UCSD-AML1 (cell line): ENCODE data around the gene PGLYRP3.
"Not testable (repeated sequence)": the region's sequence is repeated elsewhere in the genome, so short reads cannot be mapped to it uniquely, and the experiment has no call there.

ENCODE experiments used
- DNase-seq: peaks from one replicate; lab custom pipeline; 2025; ENCODE audit not compliant: unreplicated experiment; lab: John Stamatoyannopoulos, UW

PGLYRP3 gene

DNA sequence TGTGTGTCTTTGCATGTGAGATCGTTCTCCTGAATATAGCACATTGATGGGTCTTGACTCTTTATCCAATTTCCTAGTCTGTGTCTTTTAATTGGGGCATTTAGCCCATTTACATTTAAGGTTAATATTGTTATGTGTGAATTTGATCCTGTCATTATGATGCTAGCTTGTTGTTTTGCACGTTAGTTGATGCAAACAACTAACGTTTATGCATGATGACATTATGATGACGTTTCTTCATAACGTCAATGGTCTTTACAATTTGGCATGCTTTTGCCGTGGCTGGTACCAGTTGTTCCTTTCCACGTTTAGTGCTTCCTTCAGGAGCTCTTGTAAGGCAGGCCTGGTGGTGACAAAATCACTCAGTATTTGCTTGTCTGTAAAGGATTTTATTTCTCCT is 5.4 kb upstream of the PGLYRP3 start:
- not testable (repeated sequence) for DNase-seq

GRCh38 chr1:153316013-153316412 is 3.3 kb upstream of the PGLYRP3 start:
- not testable (repeated sequence) for DNase-seq

DNA sequence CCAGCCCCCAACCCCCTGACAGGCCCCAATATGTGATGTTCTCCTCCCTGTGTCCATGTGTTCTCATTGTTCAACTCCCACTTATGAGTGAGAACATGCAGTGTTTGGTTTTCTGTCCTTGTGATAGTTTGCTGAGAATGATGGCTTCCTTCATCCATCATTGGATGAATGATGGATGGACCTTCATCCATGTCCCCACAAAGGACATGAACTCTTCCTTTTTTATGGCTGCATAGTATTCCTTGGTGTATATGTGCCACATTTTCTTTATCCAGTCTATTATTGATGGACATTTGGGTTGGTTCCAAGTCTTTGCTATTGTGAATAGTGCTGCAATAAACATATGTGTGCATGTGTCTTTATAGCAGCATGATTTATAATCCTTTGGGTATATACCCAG is 1.6 kb upstream of the PGLYRP3 start:
- not testable (repeated sequence) for DNase-seq

DNA sequence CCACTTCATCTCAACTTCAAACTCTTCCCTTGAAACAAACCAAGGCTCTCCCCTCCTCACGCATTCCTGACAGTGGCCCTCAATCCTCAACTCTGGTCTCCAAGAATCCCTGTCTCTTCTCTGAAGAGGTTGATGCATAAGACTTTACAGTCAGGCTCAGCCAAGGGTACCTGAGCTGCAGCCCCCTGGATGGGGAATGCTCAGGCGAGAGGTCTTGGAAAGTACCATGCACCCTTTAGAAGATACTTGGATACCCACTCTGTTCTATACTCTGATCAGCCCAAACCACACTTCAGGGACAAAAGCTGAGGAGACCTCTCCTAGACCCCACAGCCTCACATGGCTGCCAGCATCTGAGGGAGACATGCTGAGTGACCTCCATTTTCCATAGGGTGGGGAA is 536 bp upstream of the PGLYRP3 start:
- DNase-seq: no peak

DNA sequence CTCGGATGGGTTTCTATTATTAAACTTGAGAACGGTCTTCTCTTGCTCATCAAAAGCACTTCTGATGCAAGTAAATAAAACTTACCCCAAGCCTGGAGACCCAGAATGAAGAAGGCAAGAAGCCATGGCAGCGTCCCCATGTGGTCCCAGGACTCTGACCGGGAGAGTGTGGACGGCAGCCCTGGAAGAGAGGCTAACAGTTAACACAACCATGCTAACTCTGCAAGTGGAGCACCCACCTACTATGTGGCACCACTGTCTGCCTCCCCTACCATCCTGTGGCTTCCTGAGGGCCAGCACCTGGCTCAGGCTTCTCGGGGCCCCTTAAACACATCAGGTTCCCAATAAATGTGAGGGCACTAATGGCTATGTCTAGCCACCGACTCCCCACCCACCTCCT is 2.2 kb downstream of the PGLYRP3 start:
- no peak for DNase-seq

GRCh38 chr1:153309441-153309840 is 3.3 kb downstream of the PGLYRP3 start:
- DNase-seq: no peak

DNA sequence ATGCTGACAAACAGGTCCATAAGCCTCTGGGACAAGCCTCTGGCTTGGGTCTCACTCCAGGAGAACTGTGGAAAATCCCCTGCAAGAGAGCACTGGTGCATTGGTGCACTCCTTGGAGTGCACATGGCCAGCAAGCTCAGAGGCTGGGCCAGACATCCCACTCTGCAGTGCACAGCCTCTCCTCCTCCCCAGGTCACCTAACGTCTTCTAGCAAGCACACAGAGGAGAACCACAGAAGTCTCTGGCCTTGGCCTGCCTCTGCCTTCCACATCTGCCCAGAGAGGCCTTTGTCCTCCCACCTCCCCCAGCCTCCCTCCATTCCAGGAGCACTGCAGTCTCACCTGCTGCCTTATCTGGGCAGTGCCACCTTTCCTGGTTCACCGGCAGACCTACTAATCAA is 4.2 kb downstream of the PGLYRP3 start:
- no peak for DNase-seq

DNA sequence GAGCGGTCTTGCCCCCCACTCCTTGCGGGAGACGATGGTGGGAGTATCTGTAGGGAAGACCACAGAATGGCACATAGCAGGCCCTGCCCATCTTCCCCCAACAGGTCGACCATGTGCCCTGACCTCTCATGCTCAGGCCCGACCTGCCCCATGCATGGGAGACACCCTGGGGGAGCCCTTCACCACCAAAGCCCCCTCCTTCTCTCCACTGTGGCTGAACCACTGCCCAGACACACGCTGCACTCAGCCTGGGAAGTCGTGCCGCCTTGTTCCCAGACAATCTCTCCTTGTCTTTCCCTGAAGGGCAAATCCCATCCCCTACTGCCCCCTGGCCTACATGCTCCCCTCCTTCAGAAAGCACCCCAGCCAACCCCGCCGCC is 5.5 kb downstream of the PGLYRP3 start:
- no peak for DNase-seq

DNA sequence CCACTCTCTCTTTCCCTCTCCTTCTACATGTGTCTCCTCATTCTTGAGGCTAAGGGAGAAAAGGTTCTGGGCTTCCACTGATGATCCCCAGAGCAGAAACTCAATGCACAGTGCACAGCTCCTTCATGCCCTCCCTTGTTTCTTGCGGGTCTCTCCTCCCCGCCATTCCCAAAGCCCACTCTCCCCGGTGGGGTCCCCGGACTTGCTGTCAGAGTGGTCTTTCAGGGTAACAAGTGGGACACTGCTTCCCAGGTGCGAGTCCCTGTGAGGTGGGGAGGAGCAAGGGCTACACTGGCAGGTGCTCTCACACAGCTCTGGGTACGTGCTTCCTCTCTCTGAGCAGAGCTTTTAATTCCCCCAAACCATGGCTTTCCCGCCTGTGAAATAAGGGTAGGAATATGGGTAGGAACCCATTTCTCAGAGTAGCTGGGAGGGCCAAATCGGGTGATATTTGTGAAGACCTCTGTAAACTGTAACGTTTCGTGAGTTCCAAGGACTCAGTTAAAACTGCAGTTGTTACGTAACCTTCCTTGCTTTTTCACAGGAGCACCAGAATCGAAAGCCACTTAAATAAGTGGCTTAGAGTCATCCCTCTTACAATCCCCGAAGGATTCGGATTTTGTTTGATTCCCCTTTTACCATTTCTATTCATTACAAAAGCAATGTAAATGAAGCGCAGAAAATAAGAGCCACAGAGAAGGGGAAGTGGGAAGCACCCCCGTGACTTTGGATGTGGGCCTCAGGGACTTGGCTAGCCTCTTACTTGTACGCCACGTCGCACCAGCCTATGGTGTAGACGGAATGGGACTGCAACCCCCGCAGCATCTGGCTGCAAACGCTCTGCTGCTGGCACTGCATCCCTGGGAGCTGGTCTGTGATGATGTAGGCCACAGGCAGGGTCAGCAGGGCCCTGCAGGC is 6.2 kb downstream of the PGLYRP3 start:
- no peak for DNase-seq

- DNase-seq: no peak
Observed at GRCh38 chr1:153305682-153306081, 7.1 kb downstream of the PGLYRP3 start.

DNA sequence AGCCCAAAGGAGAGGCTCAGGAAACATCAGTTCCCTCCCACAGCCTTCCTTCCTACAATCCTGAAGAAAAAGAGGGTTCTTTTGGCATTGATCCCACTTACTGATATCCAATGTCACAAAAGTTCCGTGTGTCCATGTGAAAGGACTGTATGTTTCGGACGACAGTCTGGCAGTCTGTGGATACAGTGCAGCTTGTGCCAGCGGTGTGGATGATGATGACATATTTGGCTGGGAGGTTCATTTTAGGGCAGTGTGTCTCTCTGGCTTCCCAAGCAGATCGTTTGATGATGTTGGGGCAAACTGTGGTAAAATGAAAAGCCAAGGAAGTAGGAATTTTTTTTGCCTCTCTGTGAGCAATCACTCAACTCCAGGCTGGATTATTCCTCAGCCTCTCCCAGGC is 10.4 kb downstream of the PGLYRP3 start:
- DNase-seq: no peak

GRCh38 chr1:153293851-153294250 is 18.9 kb downstream of the PGLYRP3 start:
- DNase-seq: no peak

DNA sequence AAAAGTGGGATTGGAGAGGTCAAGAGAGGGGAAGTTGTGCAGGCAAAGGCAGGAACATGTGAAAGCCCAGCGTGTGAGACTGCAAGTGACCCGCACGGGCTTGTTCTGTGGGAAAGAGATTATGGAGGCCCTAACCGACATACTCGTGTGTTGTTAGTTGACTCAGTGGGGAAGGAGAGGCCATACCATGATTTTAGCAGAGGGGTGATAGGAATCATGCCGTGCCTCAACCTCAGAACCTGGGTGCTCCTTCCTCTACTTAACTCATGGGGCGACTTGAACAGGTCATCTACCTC is 19.3 kb downstream of the PGLYRP3 start:
- no peak for DNase-seq

DNA sequence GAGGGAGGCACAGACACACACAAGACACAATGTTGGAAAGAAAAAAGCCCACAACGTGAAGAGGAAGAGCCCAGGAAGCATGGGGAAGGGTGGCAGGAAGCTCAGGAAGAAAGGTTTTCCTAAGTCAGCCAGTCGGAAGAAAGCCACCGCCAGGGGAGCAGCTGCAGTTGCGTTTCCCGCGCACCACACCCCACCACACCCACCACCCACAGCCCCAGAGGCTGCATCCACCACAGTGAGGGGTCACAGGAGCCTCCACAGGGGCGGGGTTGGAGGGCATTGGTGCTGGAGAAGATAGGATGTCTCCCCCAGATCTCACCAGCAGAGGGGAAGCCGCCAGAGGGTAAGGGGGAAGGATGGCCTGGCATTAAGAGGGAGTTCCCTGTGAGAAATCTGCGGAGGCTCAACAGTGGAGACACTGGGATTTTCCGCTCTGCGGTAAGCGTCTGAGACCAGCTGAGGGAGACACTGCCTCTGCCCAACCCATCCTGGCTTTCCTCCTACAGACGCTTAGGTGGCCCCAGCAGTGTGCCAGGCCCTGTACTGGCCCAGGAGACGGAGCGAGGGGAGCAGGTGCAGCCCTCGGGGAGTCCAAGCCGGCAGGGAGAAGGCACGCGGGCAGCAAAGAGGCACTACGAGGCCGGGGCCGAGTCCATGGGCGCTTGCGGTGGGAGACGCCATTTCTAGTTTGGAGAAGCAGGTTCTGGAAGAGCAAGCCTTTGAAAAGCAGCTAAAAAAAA is 19.8 kb downstream of the PGLYRP3 start:
- DNase-seq: peak; percentile 23

- DNase-seq: no peak
Observed at GRCh38 chr1:153292185-153292584, 20.6 kb downstream of the PGLYRP3 start.

DNA sequence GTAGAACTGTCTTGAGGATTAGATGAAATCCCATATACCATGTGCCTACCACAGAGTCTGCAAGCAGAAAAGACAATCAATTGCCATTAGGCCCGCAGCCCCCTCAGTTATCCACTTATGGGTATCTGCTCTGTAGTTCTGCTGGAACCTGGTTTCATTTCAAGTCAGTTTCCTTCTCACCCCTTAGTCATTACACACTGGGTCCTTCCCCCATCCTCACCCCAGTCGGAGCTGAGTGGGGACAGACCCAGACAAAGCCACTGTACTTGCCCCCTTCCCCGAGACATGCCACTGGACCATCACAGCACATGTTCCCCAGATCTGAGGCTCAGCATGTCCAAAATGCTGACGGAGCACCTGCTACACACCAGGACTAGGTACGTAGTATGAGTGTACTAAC is 21.2 kb downstream of the PGLYRP3 start:
- no peak for DNase-seq

DNA sequence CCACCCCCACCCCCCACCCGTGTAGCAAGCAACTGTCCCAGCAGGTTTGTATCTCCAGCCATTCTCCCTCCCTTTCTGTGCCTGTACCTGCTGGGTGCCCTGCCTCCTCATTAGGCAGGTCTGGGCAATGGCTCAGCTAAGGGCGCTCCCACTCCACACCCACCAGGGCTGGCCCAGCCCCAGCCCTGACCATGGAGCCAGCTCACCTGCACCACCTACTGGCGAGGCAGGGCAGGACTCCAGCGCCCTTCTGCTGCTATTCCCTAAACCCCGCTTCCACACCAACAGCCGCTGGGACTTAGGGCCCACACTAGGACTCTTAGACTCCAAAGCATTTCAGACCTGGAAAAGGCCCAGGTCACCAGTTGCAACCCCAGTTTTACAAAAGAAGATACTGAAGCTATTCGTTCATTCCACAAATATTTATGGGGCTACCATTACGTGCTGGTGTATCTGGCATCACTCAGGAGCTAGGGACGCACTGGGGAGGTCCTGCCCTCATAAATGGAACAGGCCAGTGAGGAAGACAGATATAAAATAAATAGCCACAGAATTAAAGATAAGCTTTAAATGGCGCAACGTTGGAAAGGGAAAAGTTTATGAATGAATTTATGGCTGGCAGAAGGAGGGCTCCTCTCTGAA is 24.0 kb downstream of the PGLYRP3 start:
- DNase-seq: peak; percentile 29

- DNase-seq: peak; percentile 19
Observed at GRCh38 chr1:153277852-153278251, 34.9 kb downstream of the PGLYRP3 start.

DNA sequence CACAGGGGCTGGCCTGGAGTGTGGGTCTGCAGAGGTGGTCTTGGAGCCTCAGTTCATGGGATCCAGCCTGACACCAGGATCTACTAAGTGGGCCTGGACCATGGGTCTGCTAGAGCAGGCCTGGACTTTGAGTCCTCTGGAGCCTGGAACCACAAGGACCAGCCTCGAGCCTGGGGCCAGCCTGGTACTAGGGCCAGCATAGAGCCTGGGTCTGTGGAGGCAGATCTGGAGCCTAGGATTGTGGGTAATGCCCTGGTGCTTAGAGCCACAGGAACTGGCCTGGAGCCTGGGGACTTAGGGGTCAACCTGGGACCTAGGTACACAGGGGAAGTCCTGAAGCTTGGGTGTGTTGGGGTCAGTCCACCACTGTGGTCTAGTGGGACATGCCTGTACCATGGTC is 40.6 kb downstream of the PGLYRP3 start:
- DNase-seq: no peak

GRCh38 chr1:153271711-153272110 is 41.0 kb downstream of the PGLYRP3 start:
- DNase-seq: no peak

GRCh38 chr1:153265457-153265856 is 47.3 kb downstream of the PGLYRP3 start:
- no peak for DNase-seq
